HG03095 (cell line): Measurements from ENCODE around the gene MC1R.
"Not testable (repeated sequence)": the region's sequence is repeated elsewhere in the genome, so short reads cannot be mapped to it uniquely, and the experiment has no call there.

Experiments used
- ATAC-seq: cut with Tn5 transposase; IDR thresholded peaks from one replicate; pipeline ENCODE4 v1.9.1; 2021; ENCODE audit warnings: moderate library complexity; ENCODE audit not compliant: unreplicated experiment

The MC1R gene

DNA sequence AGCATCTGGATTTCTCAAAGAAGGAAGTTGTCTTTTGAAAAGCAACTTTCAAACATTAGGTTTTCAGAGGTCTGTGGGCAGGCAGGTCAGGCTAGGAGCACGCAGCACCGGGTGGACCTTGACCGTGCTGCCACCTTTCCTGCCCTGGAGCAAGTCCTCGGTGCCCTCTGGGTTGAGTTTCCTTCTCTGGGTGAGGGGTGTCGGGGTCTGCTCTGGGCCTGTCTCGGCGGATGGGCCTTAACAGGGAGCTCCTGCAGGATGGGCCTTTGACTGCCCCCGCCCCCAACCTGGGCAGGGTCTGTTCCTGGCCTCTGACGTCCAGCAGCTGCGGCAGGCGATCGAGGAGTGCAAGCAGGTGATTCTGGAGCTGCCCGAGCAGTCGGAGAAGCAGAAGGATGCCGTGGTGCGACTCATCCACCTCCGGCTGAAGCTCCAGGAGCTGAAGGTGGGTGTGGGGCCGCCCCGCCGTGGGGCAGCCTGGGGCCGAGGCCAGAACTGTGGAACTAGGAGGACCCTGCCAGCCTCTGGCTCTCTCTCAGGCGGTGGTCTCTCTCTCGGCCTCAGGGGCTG, 38.6 kb downstream of the MC1R start:
- ATAC-seq = no peak

DNA sequence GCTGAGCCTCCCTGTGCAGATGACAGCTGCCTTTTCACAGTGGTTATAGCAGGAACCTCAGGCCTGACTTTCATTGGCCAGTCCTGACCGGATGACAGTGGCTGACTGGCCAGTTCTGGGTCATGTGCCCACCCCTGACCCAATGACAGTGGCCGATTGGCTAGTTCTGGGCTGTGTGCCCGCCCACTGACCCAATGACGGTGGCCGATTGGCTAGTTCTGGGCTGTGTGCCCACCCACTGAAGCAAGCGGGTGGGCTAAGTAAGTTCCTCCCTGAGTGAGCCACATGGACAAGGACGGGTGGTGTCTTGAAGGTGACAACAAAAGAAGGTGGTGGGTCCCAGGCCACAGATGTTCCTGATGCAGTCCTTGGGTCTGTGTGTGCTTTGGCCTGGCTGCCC, 39.4 kb downstream of the MC1R start:
- ATAC-seq = no peak

DNA sequence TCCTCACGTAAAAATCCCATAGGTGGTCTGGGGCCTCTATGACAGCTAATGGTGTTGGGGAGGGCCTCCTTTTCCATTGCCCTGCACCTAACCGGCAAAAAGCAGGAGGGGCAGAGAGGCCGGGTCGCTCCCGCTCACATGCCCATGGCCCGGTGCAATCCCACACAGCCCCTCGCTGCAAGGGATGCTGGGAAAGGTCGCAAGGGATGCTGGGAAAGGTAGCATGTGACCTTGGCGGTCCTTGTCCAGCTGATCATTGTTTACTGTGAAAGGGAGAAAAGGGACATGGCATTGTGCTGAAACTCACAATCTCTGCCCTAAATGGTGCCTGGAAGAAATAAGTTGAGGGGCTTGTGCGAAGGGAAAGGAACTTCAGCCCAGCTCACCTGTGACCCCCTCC, 39.9 kb downstream of the MC1R start:
- no peak for ATAC-seq

DNA sequence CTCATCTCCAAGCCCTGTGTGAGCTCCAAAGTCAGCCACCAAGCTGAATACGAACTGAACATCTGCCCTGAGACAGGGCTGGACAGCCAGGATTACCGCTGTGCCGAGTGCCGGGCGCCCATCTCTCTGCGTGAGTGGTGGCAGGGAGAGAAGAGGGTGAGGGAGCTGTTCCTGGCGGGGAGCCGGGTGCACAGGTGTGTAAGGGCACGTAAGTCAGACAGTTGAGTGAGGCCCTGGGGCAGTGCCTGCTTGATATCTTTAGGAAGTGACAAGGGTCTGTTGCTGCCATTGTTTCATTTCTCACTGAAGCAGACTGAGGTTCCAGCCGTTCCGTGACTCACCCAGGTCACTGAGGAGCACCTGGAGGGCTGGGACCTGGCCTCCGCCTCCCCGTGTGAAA, 42.3 kb downstream of the MC1R start:
- no peak for ATAC-seq

DNA sequence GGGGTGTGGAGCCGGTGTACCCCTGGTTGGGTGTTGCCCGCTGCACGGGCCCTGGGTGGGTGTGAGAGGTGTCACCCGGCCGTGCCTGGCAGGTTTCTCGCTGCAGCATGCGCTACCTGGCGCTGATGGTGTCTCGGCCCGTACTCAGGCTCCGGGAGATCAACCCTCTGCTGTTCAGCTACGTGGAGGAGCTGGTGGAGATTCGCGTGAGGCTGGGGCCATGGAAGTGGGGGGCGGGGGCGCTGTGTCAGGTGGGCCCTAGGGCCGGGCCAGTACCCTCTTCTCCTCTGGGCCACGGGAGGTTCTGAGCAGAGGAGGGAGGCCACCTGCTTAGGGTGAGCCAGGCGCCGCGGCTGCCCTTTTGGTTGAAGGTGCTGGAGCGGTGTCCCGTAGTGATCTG, 43.3 kb downstream of the MC1R start:
- ATAC-seq = no peak

DNA sequence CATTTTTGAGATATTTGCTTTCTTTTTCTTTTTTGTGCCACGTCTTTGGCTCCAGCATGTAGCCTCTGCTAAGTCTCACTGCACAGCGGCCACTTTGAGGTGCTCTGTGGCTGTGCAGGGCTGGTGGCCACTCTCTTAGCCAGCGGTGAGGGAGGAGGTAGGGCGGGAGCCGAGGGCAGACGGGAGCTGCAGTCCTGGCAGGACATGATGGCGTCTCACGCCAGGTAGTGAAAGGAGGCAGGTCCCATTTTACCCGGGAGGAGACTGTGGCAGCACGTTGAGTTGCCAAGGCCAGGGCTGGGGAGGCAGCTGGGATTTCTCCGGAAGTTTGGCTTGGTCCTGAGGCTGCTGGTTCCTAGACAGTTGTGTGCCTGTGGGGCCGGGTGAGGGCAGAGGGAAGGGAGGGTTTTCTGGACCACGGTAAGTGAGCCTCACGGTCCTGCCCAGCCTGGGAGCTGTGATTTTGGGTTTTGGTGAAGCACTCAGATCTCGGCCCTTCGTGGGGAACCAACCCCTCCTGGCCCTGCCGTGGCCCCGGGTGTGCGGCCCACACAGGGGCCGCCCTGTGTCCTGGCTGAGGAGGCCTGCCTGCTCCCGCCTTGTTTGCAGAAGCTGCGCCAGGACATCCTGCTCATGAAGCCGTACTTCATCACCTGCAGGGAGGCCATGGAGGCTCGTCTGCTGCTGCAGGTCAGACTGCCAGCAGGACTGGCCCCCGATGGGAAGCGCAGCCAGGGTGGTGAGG, 44.3 kb downstream of the MC1R start:
- no peak for ATAC-seq

DNA sequence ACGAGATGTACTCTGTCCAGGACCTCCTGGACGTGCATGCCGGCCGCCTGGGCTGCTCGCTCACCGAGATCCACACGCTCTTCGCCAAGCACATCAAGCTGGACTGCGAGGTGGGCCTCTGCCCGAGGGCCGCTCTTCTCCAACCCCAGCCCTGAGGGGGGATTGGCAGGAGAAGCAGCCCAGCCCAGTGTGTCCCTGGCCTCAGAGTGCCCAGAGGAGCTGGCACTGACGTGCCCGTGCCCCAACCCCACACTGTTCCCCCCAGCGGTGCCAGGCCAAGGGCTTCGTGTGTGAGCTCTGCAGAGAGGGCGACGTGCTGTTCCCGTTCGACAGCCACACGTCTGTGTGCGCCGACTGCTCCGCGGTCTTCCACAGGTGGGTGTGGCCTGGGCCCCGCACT, 45.5 kb downstream of the MC1R start:
- ATAC-seq = no peak

DNA sequence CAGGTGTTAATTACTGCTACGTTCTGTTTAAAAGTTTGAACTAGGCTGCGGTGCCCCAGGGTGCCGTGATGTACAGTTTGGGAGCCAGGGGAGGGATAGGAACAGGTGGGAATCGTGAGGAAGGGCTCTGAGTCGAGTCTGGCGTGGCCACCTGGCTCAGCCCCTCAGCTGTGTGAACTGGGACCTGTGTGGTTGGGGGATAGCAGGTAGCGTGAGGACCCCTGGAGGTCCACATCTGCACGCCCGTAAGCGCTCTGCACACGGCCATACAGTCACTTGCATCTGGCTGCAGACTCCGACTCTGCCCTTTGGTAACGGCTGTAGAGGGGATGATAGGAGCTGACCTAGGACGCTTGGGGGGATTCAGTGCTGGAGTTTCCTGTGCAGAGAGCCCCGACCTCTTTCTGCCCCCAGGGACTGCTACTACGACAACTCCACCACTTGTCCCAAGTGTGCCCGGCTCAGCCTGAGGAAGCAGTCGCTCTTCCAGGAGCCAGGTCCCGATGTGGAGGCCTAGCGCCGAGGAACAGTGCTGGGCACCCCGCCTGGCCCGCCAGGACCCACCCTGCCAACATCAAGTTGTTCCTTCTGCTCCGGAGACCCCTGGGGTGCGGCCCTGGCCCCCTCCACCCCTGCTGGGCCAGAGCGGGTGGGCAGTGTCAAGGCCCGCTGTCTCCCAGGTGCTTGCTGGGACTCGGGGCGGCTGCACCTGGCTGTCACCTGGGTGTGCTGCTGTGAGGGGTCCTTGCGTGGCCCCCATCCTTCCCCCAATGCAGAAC, 47.0 kb downstream of the MC1R start:
- ATAC-seq = no peak

DNA sequence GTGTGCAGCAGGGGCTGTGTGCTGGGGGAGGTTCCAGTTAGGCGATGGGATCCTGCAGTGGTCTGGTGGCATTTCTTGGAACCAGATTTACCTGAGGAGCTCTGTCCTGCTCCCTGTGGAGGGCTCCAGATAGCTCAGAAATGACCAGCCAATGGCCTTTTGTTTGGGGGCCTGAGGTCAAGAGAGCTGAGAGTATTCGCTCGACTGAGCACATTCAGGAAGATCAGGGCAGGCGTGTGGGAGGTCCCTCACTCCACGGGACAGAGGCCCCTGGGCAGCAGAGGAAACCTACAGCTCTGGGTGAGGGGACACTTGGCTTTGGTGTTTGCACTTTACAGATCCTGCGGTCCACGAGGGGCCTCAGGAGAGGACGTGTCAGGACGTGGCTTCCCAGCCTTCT, 48.1 kb downstream of the MC1R start:
- no peak for ATAC-seq

DNA sequence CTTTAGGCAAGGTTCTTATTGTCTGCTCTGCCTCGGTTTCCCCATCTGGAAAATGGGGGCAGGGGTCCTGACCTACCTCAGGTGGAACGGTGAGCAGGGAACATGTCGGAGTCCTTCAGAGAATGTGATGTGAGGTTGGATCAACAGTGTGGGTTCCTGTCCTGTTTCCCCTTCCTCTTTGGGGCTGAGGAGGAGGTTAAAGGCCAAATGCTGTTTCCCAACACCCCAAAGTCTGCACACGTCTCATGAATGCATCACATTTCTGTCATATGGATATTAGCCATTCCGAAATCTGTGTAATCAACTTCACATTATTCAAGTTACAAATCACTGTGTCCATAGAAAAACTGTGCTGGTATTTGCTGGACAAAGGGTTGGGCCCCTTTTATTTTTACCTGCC, 48.8 kb downstream of the MC1R start:
- not testable (repeated sequence) for ATAC-seq

DNA sequence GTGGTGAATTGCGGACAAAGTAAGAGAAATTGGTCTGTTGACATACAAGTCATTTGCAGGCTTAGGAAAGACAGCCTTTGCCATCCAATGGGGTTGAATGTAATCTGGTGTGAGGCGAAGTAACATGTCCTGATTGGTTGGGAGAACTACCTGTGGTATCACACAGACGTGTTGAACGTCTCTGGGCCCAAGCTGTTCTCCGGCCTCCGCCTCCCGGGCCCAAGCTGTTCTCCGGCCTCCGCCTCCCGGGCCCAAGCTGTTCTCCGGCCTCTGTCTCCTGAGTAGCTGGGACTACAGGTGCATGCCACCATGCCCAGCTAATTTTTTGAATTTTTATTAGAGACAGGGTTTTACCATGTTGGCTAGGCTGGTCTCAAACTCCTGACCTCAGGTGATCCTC, 49.4 kb downstream of the MC1R start:
- ATAC-seq = not testable (repeated sequence)

DNA sequence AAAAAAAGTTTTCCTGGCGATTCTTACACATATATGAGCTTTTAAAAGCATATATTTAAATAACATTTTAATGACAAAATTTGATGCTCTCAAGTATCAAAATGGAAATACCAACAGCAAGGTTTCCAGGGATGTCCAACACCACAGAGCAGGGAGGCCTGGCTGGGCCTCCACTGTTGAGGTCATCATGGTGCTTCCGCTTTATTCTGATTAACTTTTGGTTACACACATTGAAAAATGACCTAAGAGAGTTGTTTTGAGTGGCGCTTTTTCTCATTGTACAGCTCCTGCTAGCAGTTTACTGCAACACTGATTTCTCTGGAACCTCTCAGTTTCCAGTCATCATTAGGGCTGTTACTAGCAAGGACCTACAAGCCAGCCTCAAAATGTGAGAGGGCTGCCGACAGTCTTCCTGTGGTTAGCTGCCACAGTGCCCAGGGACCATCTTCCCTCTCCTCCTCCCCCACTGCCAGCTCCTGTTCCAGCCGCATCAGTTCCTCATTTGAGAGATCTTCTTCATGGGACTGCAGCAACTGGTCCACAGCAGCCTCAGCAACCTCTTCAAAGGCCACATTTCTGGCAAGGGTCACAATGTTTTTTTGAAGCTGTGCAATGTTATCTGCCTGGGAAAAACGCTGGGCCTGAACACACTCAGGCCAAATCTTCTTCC, 51.2 kb downstream of the MC1R start:
- no peak for ATAC-seq
